ENCODE data around the gene APBB2.

DNA sequence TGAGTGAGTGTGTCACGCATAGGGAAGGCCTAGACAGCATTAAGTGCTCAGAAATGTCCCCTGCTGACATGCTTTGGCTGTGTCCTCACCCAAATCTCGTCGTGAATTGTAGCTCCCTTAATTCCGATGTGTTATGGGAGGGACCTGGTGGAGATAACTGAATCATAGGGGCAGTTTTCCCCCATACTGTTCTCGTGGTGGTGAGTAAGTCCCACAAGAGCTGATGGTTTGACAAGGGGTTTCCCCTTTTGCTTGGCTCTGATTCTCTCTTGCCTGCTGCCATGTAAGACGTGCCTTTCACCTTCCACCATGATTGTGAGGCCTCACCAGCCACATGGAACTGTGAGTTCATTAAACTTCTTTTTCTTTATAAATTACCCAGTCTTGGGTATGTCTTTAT is 386.6 kb downstream of the APBB2 start:
- TF ChIP-seq, protein P1, sequence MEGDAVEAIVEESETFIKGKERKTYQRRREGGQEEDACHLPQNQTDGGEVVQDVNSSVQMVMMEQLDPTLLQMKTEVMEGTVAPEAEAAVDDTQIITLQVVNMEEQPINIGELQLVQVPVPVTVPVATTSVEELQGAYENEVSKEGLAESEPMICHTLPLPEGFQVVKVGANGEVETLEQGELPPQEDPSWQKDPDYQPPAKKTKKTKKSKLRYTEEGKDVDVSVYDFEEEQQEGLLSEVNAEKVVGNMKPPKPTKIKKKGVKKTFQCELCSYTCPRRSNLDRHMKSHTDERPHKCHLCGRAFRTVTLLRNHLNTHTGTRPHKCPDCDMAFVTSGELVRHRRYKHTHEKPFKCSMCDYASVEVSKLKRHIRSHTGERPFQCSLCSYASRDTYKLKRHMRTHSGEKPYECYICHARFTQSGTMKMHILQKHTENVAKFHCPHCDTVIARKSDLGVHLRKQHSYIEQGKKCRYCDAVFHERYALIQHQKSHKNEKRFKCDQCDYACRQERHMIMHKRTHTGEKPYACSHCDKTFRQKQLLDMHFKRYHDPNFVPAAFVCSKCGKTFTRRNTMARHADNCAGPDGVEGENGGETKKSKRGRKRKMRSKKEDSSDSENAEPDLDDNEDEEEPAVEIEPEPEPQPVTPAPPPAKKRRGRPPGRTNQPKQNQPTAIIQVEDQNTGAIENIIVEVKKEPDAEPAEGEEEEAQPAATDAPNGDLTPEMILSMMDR (IDR thresholded peaks at IDR 0.05) = no peak
- no peak for TF ChIP-seq EP300 (IDR thresholded peaks at IDR 0.05)
- no peak for TF ChIP-seq POLR2AphosphoS5 (IDR thresholded peaks at IDR 0.05)

All from gastroesophageal sphincter (tissue), 3 donors.